ENCODE data around the gene NPLOC4. TPM values are rescaled to one million over a fixed set of nuclear protein-coding genes. Genes with fewer than 3 reads are reported as not detected.
A peak's percentile ranks its signal among the peaks of the same experiment; 100 is the strongest.

The NPLOC4 gene
- total and polyA plus RNA-seq, 11 donors = 28.2 to 133 (median 99.2) TPM

DNA sequence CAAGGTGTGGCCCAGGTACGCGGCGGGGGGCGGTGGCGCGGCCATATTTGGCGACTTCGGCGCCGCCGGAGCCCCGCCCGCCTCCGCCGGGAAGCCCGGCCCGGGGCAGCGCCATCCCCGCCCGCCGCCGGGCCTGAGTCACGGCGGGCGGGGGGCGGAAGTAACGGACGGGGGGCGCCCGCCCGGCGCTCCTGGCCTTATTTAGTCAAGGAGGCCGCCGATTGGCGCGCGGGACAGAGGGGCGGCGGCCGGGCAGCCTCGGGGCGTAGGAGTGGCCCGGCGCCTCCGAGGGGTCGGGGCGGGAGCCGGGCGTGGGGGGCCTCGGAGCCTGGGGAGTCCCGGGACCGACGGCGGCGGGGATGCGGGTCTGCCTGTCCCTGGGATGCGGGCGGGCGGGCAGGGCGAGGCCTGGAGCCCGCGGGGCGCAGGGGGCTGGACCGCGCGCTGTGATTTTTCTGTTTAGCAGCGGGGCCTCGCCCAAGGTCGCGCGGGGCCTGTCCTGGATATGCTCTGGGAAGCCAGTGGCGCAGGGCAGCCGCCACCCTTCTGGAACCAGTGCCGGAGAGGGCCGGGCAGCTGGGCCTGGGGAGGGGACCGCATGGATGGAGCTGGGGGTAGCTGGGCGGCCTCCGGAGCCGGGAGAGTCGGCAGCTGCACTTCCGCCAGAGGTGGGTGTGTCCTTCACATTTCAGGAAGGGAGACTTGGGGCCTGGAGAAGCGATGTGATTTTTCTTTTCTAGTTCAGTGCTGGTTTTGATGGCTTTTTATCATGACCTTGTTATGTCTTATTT, 122.0 kb downstream of the NPLOC4 start:
- DNase-seq (peak; percentile 88 to 94 (median 91)), ATAC-seq (peak; percentile 24 to 60 (median 57))
- intact Hi-C loops (cut with DNase I) = loop anchor here in 6 of 10 donors (5.0 to 10.0 kb wide), 6 partner anchors 37 to 350 kb away; partner anchors contain the start of genes FAAP100 (in 5 of the 6), BAHCC1 (in 2 of the 6) and P4HB (in 1 of the 6)
- WGBS, 4 donors = 1% methylated on average over 43 to 82 of the region's 82 CpGs
- H3K9me3 ChIP-seq = no peaks in the 10 kb centered on the region
- peaks cover 17 to 26% (median 22%) of the 10 kb centered on the region in 9 donors for H3K36me3 ChIP-seq
- peak; percentile 74 to 83 for TF ChIP-seq POLR2A (IDR thresholded peaks at IDR 0.05)
- TF ChIP-seq, protein P1, sequence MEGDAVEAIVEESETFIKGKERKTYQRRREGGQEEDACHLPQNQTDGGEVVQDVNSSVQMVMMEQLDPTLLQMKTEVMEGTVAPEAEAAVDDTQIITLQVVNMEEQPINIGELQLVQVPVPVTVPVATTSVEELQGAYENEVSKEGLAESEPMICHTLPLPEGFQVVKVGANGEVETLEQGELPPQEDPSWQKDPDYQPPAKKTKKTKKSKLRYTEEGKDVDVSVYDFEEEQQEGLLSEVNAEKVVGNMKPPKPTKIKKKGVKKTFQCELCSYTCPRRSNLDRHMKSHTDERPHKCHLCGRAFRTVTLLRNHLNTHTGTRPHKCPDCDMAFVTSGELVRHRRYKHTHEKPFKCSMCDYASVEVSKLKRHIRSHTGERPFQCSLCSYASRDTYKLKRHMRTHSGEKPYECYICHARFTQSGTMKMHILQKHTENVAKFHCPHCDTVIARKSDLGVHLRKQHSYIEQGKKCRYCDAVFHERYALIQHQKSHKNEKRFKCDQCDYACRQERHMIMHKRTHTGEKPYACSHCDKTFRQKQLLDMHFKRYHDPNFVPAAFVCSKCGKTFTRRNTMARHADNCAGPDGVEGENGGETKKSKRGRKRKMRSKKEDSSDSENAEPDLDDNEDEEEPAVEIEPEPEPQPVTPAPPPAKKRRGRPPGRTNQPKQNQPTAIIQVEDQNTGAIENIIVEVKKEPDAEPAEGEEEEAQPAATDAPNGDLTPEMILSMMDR (IDR thresholded peaks at IDR 0.05) = no peak
- H3K27ac ChIP-seq = peak overlapping the region; percentile 96 to 100 (median 100)
- H3K4me3 ChIP-seq = peak overlapping the region; percentile 81 to 99 (median 94)
- peaks cover 8 to 68% (median 48%) of the 10 kb centered on the region in 12 donors for H3K4me1 ChIP-seq
- no peaks in the 10 kb centered on the region for H3K27me3 ChIP-seq

DNA sequence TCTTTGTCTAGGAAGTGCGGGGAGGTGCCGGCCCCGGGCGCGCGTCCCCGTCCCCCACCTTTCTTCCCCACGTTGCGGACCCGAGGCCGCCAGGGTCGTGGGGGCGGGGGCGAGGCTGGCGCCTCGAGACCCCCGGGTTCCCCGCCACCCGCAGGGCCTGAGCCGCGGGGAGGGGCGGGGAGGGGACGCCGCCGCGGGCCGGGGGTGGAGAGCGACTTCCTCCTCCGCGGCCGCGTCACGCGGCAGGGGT, 122.5 kb downstream of the NPLOC4 start:
- ATAC-seq = no peak
- Histone ChIP-seq H3K27ac (peak overlapping the region; percentile 96 to 100 (median 100)), H3K36me3 (peaks cover 18 to 31% (median 27%) of the 10 kb centered on the region in 9 donors), H3K4me1 (peaks cover 7 to 67% (median 46%) of the 10 kb centered on the region in 12 donors), H3K4me3 (peak overlapping the region; percentile 81 to 99 (median 94)), H3K9me3 (no peaks in the 10 kb centered on the region), H3K27me3 (no peaks in the 10 kb centered on the region)
- TF ChIP-seq, protein P1 (IDR thresholded peaks at IDR 0.05) = no peak
- no peak for TF ChIP-seq POLR2A (IDR thresholded peaks at IDR 0.05)
- no peak for DNase-seq
- WGBS, 4 donors = 0 to 1% (median 1%) methylated on average over 13 to 34 of the region's 34 CpGs
- intact Hi-C loops (cut with DNase I) = loop anchor here in 4 of 10 donors (5.0 to 10.0 kb wide), 6 partner anchors 38 to 350 kb away; partner anchors contain the start of genes BAHCC1 (in 2 of the 4), FAAP100 (in 1 of the 4) and P4HB (in 1 of the 4)

DNA sequence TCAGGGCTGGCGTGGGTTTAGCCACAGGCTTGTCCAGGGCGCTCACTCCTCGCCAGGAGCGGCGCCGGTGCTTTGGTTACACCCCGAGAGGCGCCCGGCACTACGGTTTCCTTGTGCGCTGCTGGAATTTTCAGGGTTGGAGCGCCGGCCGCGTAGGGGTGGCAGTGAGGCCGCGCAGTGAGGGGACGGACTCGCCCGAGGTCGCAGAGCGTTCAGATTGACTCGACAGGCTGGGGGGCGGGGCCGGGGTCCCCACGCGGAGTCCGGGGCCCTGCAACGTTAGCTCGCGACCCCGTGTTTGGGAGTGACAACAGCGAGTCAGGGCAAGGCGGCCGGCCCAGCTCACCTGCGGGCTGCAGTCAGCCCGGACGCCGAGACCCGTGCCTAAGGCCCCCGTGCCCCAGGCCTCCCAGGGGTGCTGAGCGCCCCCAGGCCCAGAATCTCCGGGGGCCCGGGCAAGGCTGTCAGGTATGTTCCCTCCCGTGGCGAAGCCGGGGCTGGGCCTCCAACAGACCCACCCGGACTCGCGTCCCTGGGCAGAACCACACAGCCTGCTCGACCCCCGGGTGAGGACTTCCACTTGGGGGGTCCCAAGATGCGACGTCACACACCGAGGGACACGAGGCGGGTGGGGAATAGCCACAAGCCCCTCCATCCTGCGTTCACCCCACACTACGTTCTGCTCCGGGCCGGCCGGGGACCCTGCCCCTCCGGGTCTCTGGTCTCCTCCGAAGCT, 123.0 kb downstream of the NPLOC4 start:
- Histone ChIP-seq H3K27ac (peak overlapping the region; percentile 96 to 100 (median 100)), H3K4me3 (peak overlapping the region; percentile 81 to 99 (median 94)), H3K9me3 (no peaks in the 10 kb centered on the region), H3K36me3 (peaks cover 18 to 36% (median 32%) of the 10 kb centered on the region in 9 donors), H3K4me1 (peaks cover 6 to 67% (median 46%) of the 10 kb centered on the region in 12 donors), H3K27me3 (no peaks in the 10 kb centered on the region)
- 0 to 1% (median 1%) methylated on average over 42 to 64 of the region's 64 CpGs for WGBS, 4 donors
- TF ChIP-seq POLR2A (IDR thresholded peaks at IDR 0.05) = no peak
- TF ChIP-seq, protein P1 (IDR thresholded peaks at IDR 0.05) = no peak
- ATAC-seq (peak; percentile 3 to 42 (median 22)), DNase-seq (peak; percentile 74 to 84 (median 80))
- intact Hi-C loops (cut with DNase I) = loop anchor here in 5 of 10 donors (2.0 to 10.0 kb wide), 7 partner anchors 29 to 351 kb away; partner anchors contain the start of genes BAHCC1 (in 2 of the 5), FAAP100 (in 1 of the 5) and P4HB (in 1 of the 5)

Data from heart left ventricle (tissue), 16 donors.